ENCODE results near the gene TINCR. TPM values are rescaled to one million over a fixed set of nuclear protein-coding genes. Genes with fewer than 3 reads are reported as not detected.

Gene TINCR
- total and polyA plus RNA-seq, 4 donors = 0.05 to 0.08 TPM; not detected in 2

GRCh38 chr19:5540208-5540607 lies 27.5 kb downstream of the TINCR start:
- no peak for DNase-seq (ENCODE audit: low spot score)

GRCh38 chr19:5537870-5538269 lies 29.9 kb downstream of the TINCR start:
- H3K27me3 ChIP-seq (ENCODE audit: control insufficient read depth in 4 of 4, insufficient read depth in 4 of 4, low read length in 3 of 4) = peaks cover 0 to 3% (median 0%) of the 10 kb centered on the region in 4 donors
- no peak overlapping the region for H3K27ac ChIP-seq (ENCODE audit: low read depth in 1 of 2, low read length in 2 of 2)
- no peaks in the 10 kb centered on the region for H3K4me1 ChIP-seq (ENCODE audit: control insufficient read depth in 4 of 4, insufficient read depth in 4 of 4, low read length in 3 of 4)
- no peaks in the 10 kb centered on the region for H3K36me3 ChIP-seq (ENCODE audit: control insufficient read depth in 4 of 4, insufficient read depth in 3 of 4, low read depth in 1 of 4, low read length in 3 of 4)
- no peak overlapping the region for H3K4me3 ChIP-seq (ENCODE audit: low read depth in 1 of 3, low read length in 3 of 3)
- DNase-seq (ENCODE audit: low spot score) = no peak
- peaks cover 9 to 20% (median 16%) of the 10 kb centered on the region in 4 donors for H3K9me3 ChIP-seq (ENCODE audit: control insufficient read depth in 4 of 4, low read length in 3 of 4)
- no peak overlapping the region for H3K9ac ChIP-seq (ENCODE audit: low read depth in 1 of 2, low read length in 2 of 2)
- 86% methylated on average over 12 of the region's 12 CpGs for WGBS
- TF ChIP-seq HNF4G (IDR thresholded peaks at IDR 0.05) (no peak), FOXA2 (IDR thresholded peaks at IDR 0.05) (no peak), HNF4A (conservative IDR thresholded peaks at IDR 0.05) (no peak), ATF3 (IDR thresholded peaks at IDR 0.05) (no peak), NR2F2 (IDR thresholded peaks at IDR 0.05) (no peak), TAF1 (conservative IDR thresholded peaks at IDR 0.05) (no peak), GABPA (IDR thresholded peaks at IDR 0.05 in 1 of 2, conservative IDR thresholded peaks at IDR 0.05 in 1 of 2) (no peak), ZBTB33 (IDR thresholded peaks at IDR 0.05) (no peak), REST (IDR thresholded peaks at IDR 0.05) (no peak), EGR1 (IDR thresholded peaks at IDR 0.05; ENCODE audit: low read depth in 2 of 2) (no peak), RXRA (IDR thresholded peaks at IDR 0.05) (no peak)

More at GRCh38 chr19:5540208-5540607, 27.5 kb downstream of the TINCR start:
- H3K4me1 ChIP-seq (ENCODE audit: control insufficient read depth in 4 of 4, insufficient read depth in 4 of 4, low read length in 3 of 4) = no peaks in the 10 kb centered on the region
- peaks cover 0 to under 1% (median 0%) of the 10 kb centered on the region in 4 donors for H3K27me3 ChIP-seq (ENCODE audit: control insufficient read depth in 4 of 4, insufficient read depth in 4 of 4, low read length in 3 of 4)
- no peak for TF ChIP-seq GABPA (IDR thresholded peaks at IDR 0.05 in 1 of 2, conservative IDR thresholded peaks at IDR 0.05 in 1 of 2)
- TF ChIP-seq RAD21 (IDR thresholded peaks at IDR 0.05) = no peak
- TF ChIP-seq FOXA2 (IDR thresholded peaks at IDR 0.05) = no peak
- no peak for TF ChIP-seq NR2F2 (IDR thresholded peaks at IDR 0.05)
- no peak for TF ChIP-seq HNF4G (IDR thresholded peaks at IDR 0.05)
- no peak for TF ChIP-seq HNF4A (conservative IDR thresholded peaks at IDR 0.05)
- no peak for TF ChIP-seq YY1 (IDR thresholded peaks at IDR 0.05)
- no peak for TF ChIP-seq ZBTB33 (IDR thresholded peaks at IDR 0.05)
- TF ChIP-seq FOXA1 (IDR thresholded peaks at IDR 0.05) = no peak
- no peak for TF ChIP-seq REST (IDR thresholded peaks at IDR 0.05)
- H3K4me3 ChIP-seq (ENCODE audit: low read depth in 1 of 3, low read length in 3 of 3) = no peak overlapping the region
- H3K36me3 ChIP-seq (ENCODE audit: control insufficient read depth in 4 of 4, insufficient read depth in 3 of 4, low read depth in 1 of 4, low read length in 3 of 4) = no peaks in the 10 kb centered on the region
- H3K27ac ChIP-seq (ENCODE audit: low read depth in 1 of 2, low read length in 2 of 2) = no peak overlapping the region
- H3K9me3 ChIP-seq (ENCODE audit: control insufficient read depth in 4 of 4, low read length in 3 of 4) = peaks cover under 1 to 4% (median 2%) of the 10 kb centered on the region in 4 donors
- 90% methylated on average over 10 of the region's 10 CpGs for WGBS
- no peak overlapping the region for H3K9ac ChIP-seq (ENCODE audit: low read depth in 1 of 2, low read length in 2 of 2)

All from liver (tissue), 9 donors.